ENCODE data around the gene LSMEM2.

- TF ChIP-seq EZH2 (IDR thresholded peaks at IDR 0.05; ENCODE audit: low read depth, low read length, severe bottlenecking), result no peak
- no peak for TF ChIP-seq RFX5 (IDR thresholded peaks at IDR 0.05; ENCODE audit: borderline replicate concordance, low read depth, low read length)
- TF ChIP-seq, protein P1, sequence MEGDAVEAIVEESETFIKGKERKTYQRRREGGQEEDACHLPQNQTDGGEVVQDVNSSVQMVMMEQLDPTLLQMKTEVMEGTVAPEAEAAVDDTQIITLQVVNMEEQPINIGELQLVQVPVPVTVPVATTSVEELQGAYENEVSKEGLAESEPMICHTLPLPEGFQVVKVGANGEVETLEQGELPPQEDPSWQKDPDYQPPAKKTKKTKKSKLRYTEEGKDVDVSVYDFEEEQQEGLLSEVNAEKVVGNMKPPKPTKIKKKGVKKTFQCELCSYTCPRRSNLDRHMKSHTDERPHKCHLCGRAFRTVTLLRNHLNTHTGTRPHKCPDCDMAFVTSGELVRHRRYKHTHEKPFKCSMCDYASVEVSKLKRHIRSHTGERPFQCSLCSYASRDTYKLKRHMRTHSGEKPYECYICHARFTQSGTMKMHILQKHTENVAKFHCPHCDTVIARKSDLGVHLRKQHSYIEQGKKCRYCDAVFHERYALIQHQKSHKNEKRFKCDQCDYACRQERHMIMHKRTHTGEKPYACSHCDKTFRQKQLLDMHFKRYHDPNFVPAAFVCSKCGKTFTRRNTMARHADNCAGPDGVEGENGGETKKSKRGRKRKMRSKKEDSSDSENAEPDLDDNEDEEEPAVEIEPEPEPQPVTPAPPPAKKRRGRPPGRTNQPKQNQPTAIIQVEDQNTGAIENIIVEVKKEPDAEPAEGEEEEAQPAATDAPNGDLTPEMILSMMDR (IDR thresholded peaks at IDR 0.05; ENCODE audit: control extremely low read depth in 1 of 3, insufficient read depth in 1 of 3, low read depth in 1 of 3, low read length in 3 of 3), result no peak
- TF ChIP-seq GABPA (IDR thresholded peaks at IDR 0.05; ENCODE audit: borderline replicate concordance, insufficient read depth, low read length), result no peak
- TF ChIP-seq ATF3 (IDR thresholded peaks at IDR 0.05; ENCODE audit: insufficient read depth, low read depth, low read length), result no peak
- no peak for TF ChIP-seq POLR2AphosphoS5 (IDR thresholded peaks at IDR 0.05; ENCODE audit: low read depth, low read length)
- no peak for TF ChIP-seq TBP (IDR thresholded peaks at IDR 0.05; ENCODE audit: low read depth, low read length)
- no peak for TF ChIP-seq HDAC2 (IDR thresholded peaks at IDR 0.05; ENCODE audit: borderline replicate concordance in 1 of 2, low read depth in 2 of 2, low read length in 2 of 2)
- TF ChIP-seq CBX8 (IDR thresholded peaks at IDR 0.05; ENCODE audit: borderline replicate concordance, low read depth, low read length), result no peak
- no peak for TF ChIP-seq MAFK (IDR thresholded peaks at IDR 0.05; ENCODE audit: low read depth, low read length)
- TF ChIP-seq POLR2A (IDR thresholded peaks at IDR 0.05; ENCODE audit: control extremely low read depth in 1 of 2, low read depth in 2 of 2, low read length in 2 of 2), result no peak
- TF ChIP-seq ZNF274 (IDR thresholded peaks at IDR 0.05; ENCODE audit: borderline replicate concordance, extremely low read depth, low read length), result no peak
These were observed 7.5 kb upstream of the LSMEM2 start for GRCh38 chr3:50271314-50271936.
